ENCODE measurements around the gene GPS1. TPM values are rescaled to one million over a fixed set of nuclear protein-coding genes. Genes with fewer than 3 reads are reported as not detected.

Gene GPS1
- total and polyA plus RNA-seq, 9 of the 15 experiments (the other 6 are each of a cell fraction or from before 2014, with no cell fraction given): 3.1 to 167 (median 69.9) TPM

GRCh38 chr17:82065638-82066303 lies 14.1 kb downstream of the GPS1 start, which contains the start of gene DUS1L (continued):
- TF ChIP-seq TOE1 (IDR thresholded peaks at IDR 0.05; ENCODE audit: borderline replicate concordance) (peak; percentile 57; the same call in 1 of the 2 replicates), TOE1 (CRISPR knock-in tag; IDR thresholded peaks at IDR 0.05; ENCODE audit: borderline replicate concordance, low read depth) (no peak), TCFL5 (CRISPR knock-in tag; conservative IDR thresholded peaks at IDR 0.05) (no peak), TBP (optimal IDR thresholded peaks at IDR 0.05; ENCODE audit: low read depth, low read length) (peak; percentile 86), ZMIZ1 (IDR thresholded peaks at IDR 0.05; ENCODE audit: low read depth in 2 of 2, low read length in 2 of 2) (0 out of 4 replicates have a peak, but pooled peaks of 1 of the 2 experiments have one; percentile 22), NEUROD1 (IDR thresholded peaks at IDR 0.05; ENCODE audit: borderline replicate concordance, low read depth, low read length, partially characterized antibody) (peak; percentile 75), CREB1 (IDR thresholded peaks at IDR 0.05) (peak; percentile 45; the same call in 1 of the 2 replicates), CREB1 (CRISPR knock-in tag; IDR thresholded peaks at IDR 0.05) (peak; percentile 75), KAT7 (CRISPR knock-in tag; IDR thresholded peaks at IDR 0.05; ENCODE audit: borderline replicate concordance) (peak; percentile 91; the same call in 1 of the 2 replicates), ZNF445 (CRISPR knock-in tag; IDR thresholded peaks at IDR 0.05; ENCODE audit: low read depth) (no peak; the same call in 1 of the 2 replicates), PHF20 (IDR thresholded peaks at IDR 0.05; ENCODE audit: partially characterized antibody) (peak; percentile 95), EP300 (IDR thresholded peaks at IDR 0.05; ENCODE audit: low read length) (0 out of 2 replicates have a peak, but pooled peaks have one; percentile 31), THAP12 (CRISPR knock-in tag; IDR thresholded peaks at IDR 0.05) (0 out of 2 replicates have a peak, but pooled peaks have one; percentile 38), PHB (CRISPR knock-in tag; IDR thresholded peaks at IDR 0.05) (peak; percentile 66; the same call in 1 of the 2 replicates), ZKSCAN1 (IDR thresholded peaks at IDR 0.05; ENCODE audit: low read depth, low read length) (peak; percentile 66; the same call in 1 of the 2 replicates), ATF3 (IDR thresholded peaks at IDR 0.05) (peak; percentile 67), ATF3 (CRISPR knock-in tag; conservative IDR thresholded peaks at IDR 0.05) (no peak; the same call in 1 of the 2 replicates), KDM4B (IDR thresholded peaks at IDR 0.05; ENCODE audit: borderline replicate concordance in 2 of 2, low read depth in 1 of 2) (peak in 1 of 2 experiments; percentile 90; a peak in 1 of 4 replicates), E2F3 (CRISPR knock-in tag; IDR thresholded peaks at IDR 0.05) (peak; percentile 88), HNRNPLL (IDR thresholded peaks at IDR 0.05; ENCODE audit: low read depth, low read length, poor library complexity, severe bottlenecking) (no peak)

Data from K562 (cell line).